ENCODE measurements around the gene SAAL1. TPM values are rescaled to one million over a fixed set of nuclear protein-coding genes. Genes with fewer than 3 reads are reported as not detected.
A peak's percentile ranks its signal among the peaks of the same experiment; 100 is the strongest.
"Not testable (repeated sequence)": the region's sequence is repeated elsewhere in the genome, so short reads cannot be mapped to it uniquely, and the experiment has no call there.

The SAAL1 gene, protein sequence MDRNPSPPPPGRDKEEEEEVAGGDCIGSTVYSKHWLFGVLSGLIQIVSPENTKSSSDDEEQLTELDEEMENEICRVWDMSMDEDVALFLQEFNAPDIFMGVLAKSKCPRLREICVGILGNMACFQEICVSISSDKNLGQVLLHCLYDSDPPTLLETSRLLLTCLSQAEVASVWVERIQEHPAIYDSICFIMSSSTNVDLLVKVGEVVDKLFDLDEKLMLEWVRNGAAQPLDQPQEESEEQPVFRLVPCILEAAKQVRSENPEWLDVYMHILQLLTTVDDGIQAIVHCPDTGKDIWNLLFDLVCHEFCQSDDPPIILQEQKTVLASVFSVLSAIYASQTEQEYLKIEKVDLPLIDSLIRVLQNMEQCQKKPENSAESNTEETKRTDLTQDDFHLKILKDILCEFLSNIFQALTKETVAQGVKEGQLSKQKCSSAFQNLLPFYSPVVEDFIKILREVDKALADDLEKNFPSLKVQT
- 14.9 and 21.1 TPM in 2 replicates for total RNA-seq

DNA sequence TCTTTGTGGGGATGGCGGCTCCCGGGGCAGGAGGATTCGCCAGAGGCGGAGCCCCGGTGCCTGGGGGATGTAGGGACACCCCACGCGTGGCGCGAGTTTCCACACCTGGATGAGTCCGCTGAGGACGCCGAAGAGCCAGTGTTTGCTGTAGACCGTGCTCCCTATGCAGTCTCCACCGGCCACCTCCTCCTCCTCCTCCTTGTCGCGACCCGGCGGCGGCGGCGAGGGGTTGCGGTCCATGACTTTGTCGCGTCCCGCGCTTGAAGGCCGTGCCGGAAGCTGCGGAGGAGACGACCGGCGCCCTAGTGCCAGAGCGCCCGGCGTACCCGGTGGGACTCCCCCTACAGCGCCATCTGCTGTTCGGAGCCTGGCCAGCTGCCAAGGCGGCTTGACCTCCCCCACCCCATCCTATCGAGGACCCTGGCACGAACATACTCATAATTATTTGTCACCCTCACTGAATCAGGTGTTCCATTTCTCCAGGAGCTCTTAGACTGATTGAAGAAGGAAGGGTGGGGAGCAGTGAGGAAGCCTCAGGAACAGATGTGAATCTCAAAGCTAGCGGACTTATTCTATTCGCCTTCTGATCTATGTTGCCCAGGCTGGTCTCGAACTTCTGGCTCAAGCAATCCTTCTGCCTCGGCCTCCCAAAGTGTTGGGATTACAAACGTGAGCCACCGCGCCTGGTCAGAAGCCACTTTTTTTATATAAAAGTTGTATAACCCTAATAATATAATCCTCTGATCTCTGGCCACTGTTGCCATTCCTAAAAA is at the start of gene SAAL1:
Gene SAAL1 (minus strand): TSS at position 281 of the 773 bp plus-strand sequence. CDS start 41 bp downstream, at position 240.
- peak; percentile 40 to 84 for DNase-seq (ENCODE audit: low read depth in 2 of 2)

- DNase-seq (ENCODE audit: low read depth in 2 of 2) = no peak
Observed at GRCh38 chr11:18151581-18151980, 45.7 kb upstream of the SAAL1 start.

- DNase-seq (ENCODE audit: low read depth in 2 of 2) = no peak
Observed at GRCh38 chr11:18145837-18146236, 40.0 kb upstream of the SAAL1 start.

- DNase-seq (ENCODE audit: low read depth in 2 of 2) = no peak
Observed at GRCh38 chr11:18145025-18145424, 39.1 kb upstream of the SAAL1 start.

DNA sequence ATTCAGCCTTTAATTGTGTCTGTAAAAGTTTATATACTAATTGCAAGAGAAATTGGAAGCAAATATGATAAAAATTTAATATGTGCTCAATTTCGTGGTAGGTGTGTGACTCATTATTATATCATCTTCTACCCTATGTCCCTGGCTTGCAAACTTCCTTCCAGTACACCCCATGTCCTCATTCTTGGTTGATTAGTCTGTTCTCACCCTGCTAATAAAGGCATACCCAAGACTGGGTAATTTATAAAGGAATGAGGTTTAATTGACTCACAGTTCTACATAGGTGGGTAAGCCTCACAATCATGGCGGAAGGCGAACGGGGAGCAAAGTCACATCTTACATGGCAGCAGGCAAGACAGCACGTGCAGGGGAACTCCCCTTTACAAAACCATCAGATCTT is 38.4 kb upstream of the SAAL1 start:
- DNase-seq (ENCODE audit: low read depth in 2 of 2) = no peak

GRCh38 chr11:18140145-18140544 is 34.3 kb upstream of the SAAL1 start:
- no peak for DNase-seq (ENCODE audit: low read depth in 2 of 2)

DNA sequence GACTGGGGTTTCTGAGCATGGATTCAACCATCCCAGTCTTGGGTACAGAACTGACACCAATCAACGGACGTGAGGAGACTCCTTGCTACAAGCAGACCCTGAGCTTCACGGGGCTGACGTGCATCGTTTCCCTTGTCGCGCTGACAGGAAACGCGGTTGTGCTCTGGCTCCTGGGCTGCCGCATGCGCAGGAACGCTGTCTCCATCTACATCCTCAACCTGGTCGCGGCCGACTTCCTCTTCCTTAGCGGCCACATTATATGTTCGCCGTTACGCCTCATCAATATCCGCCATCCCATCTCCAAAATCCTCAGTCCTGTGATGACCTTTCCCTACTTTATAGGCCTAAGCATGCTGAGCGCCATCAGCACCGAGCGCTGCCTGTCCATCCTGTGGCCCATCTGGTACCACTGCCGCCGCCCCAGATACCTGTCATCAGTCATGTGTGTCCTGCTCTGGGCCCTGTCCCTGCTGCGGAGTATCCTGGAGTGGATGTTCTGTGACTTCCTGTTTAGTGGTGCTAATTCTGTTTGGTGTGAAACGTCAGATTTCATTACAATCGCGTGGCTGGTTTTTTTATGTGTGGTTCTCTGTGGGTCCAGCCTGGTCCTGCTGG is 31.4 kb upstream of the SAAL1 start:
- no peak for DNase-seq (ENCODE audit: low read depth in 2 of 2)

- no peak for DNase-seq (ENCODE audit: low read depth in 2 of 2)
Observed at GRCh38 chr11:18135308-18135707, 29.4 kb upstream of the SAAL1 start.

DNA sequence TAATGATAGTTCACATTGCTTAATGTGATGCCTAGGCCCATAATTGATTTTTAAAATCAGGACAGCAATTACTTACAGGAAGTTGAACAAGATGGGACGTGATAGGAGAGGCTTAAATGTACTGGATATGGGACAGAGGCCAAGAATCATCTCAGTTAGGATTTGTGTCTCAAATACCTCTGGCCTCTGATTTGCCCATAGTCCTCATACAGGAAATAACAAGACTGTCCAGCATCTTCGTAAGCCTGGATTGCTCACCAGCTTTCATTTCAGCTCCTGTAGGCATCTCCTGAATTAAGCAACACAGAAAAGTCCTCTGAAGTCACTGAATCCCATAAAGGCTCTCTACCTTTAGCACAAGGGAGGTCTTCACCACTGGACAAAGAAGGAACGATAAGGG is 26.5 kb upstream of the SAAL1 start, which contains the start of gene MRGPRX3:
Gene MRGPRX3 (plus strand): TSS at position 231 of the 400 bp plus-strand sequence. CDS start 4,632 bp downstream, outside the sequence.
- DNase-seq (ENCODE audit: low read depth in 2 of 2) = no peak

DNA sequence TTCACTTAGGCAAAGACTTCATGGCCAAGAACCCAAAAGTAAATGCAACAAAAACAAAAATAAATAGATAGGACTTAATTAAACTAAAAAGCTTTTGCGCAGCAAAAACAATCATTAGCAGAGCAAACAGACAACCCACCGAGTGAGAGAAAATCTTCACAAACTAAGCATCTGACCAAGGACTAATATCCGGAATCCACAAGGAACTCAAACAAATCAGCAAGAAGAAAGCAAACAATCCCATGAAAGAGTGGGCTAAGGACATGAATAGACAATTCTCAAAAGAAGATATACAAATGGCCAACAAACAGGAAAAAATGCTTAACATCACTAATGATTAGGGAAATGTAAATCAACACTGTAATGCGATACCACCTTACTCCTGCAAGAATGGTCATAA is 25.2 kb upstream of the SAAL1 start:
- not testable (repeated sequence) for DNase-seq (ENCODE audit: low read depth in 2 of 2)

- DNase-seq (ENCODE audit: low read depth in 2 of 2) = not testable (repeated sequence)
Observed at GRCh38 chr11:18121331-18121828, 15.5 kb upstream of the SAAL1 start.

DNA sequence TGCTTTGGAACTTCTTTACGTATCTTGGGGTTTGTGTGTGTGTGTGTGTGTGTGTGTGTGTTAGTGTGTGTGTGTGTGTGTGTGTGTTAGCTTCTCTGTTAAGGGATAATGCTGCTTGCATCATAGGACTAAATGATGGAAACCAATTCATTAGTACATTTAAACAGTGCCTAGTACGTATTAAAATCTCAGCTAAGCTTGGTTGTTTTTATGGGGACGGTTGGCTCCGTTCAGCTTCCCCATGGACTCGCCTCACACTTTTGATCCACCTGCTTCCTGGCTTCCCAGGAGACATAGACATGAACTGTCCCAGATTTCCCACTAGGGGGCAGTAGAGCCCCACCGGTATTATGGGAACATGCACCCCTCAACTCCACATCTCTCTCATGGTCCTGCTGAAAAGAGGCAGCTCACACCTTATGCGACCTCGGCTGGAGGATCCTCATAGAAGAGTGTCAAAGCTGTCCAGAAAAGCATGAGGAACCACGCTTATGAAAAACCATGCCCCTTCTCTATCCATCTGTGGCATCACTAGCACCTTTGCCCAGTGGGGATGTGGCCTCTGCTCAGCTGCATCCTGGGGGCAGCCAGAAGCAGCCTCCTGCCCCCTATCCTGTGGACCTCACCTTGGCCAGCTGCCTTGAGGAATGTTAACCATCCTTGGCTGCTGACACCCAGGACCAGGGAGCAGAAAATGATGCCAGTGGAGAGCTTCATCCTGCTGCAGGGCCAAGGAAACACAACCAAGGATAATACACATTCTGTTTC is 9.7 kb upstream of the SAAL1 start:
- DNase-seq (ENCODE audit: low read depth in 2 of 2) = peak; percentile 54 to 67

DNA sequence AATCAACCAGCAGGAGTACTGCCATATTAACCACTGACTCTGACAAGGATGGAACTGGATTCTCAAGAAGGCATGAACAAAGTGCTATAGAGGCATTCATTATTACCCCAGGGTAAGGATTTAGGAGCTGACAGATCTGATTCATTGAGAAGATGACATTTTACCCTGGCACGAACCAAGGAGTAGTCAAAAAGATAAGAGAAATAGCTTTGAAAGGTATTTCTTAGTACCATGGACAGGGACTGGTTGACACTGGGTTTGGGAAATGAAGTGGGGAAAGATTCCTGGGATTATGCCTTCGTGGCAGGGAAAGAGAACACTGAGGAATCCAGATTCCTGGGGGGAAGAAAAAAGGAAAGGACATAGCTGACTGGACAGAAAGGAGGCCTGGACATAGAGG is 5.1 kb upstream of the SAAL1 start:
- no peak for DNase-seq (ENCODE audit: low read depth in 2 of 2)

- DNase-seq (ENCODE audit: low read depth in 2 of 2) = no peak
Observed at GRCh38 chr11:18108254-18108653, 2.4 kb upstream of the SAAL1 start.

DNA sequence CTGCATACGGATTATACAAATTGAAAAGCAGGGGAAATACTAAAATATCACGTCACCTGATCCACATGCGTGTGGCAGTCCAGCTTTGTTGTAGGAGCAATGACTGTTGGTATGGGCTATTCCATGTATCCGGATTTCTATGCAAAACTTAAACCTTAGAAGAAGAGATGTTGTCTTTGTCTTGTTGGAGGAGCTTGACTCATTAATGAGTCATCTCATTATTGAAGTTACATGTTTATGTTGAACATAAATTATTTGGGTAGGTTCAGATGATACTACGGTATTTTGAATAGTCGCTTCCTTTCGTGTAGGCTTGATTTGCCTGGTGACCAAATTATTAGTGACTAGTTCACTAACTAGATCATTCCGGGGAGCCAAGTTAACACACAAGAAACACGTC is 806 bp upstream of the SAAL1 start:
- no peak for DNase-seq (ENCODE audit: low read depth in 2 of 2)

GRCh38 chr11:18105086-18105801 is 638 bp downstream of the SAAL1 start:
- DNase-seq (ENCODE audit: low read depth in 2 of 2) = no peak

GRCh38 chr11:18100926-18101656 is 4.8 kb downstream of the SAAL1 start:
- no peak for DNase-seq (ENCODE audit: low read depth in 2 of 2)

- DNase-seq (ENCODE audit: low read depth in 2 of 2) = no peak
Observed at GRCh38 chr11:18093959-18094358, 11.9 kb downstream of the SAAL1 start.

- DNase-seq (ENCODE audit: low read depth in 2 of 2) = no peak
Observed at GRCh38 chr11:18091731-18092130, 14.2 kb downstream of the SAAL1 start.

GRCh38 chr11:18088966-18089365 is 16.9 kb downstream of the SAAL1 start:
- no peak for DNase-seq (ENCODE audit: low read depth in 2 of 2)
